Activated naive CD4-positive, alpha-beta T cell treated with anti-CD3 and anti-CD28 coated beads, Interleukin-2, amount 50 U/mL, for 24 hours (primary cell): ENCODE results near the gene TMEM51.
"Not testable (repeated sequence)": the region's sequence is repeated elsewhere in the genome, so short reads cannot be mapped to it uniquely, and the experiment has no call there.

Source experiments
- H3K27ac Mint-ChIP-seq: one replicate; pipeline ENCODE4 v1.8.0; 2021; ENCODE audit warnings: mild to moderate bottlenecking, mixed read lengths
- H3K27me3 Mint-ChIP-seq: one replicate; pipeline ENCODE4 v1.8.0; 2021; ENCODE audit warnings: mixed read lengths
- H3K36me3 Mint-ChIP-seq: one replicate; pipeline ENCODE4 v1.8.0; 2021; ENCODE audit warnings: mixed read lengths
- H3K4me1 Mint-ChIP-seq: one replicate; pipeline ENCODE4 v1.8.0; 2021; ENCODE audit warnings: mixed read lengths
- H3K4me3 Mint-ChIP-seq: one replicate; pipeline ENCODE4 v1.8.0; 2021; ENCODE audit warnings: mild to moderate bottlenecking, mixed read lengths
- H3K9me3 Mint-ChIP-seq: one replicate; pipeline ENCODE4 v1.8.0; 2021; ENCODE audit warnings: mixed read lengths

TMEM51 gene

DNA sequence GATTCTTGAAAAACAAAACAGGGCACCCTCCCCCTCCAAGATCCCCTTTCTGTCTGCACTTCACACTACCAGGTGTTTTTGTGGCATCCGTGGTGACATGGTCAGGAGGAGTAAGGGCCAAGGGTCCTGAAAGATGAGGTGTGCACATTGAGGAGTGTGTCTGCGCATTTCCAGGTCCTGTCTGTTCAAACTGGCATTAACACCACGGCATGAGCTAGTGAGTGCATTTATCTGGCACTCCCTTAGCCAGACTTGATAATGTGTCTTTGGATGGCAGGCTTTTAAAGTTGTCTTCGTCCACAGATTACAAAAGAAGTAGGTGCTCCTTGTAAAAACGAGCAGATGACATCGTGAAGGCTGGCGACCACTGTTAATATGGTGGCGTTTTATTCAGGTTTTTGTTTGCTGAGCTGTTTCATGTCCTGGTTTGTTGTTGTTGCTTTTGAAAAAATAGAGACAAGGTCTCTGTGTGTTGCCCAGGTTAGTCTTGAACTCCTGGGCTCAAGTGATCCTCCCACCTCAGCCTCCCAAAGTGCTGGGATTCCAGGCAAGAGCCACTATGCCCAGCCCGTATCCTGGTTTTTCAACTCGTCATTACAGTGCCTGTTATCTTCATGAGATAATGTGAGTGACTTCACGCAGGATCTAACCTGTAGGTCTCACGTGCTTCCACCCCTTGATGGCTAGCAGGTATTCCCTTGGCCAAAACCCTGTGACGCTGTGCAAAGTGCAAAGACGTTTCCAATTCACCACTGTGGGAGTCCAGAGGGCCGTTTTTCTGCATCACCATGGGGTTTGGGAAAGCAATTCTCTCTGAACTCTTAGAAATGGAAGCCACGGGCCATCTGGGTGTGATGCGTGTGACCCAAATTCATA is 4.2 kb downstream of the TMEM51 start:
- Mint-ChIP-seq H3K27me3 (peaks cover 10% of the 10 kb centered on the region), H3K36me3 (no peaks in the 10 kb centered on the region), H3K4me1 (peaks cover 29% of the 10 kb centered on the region), H3K27ac (no peak overlapping the region), H3K4me3 (no peak overlapping the region), H3K9me3 (no peaks in the 10 kb centered on the region)

DNA sequence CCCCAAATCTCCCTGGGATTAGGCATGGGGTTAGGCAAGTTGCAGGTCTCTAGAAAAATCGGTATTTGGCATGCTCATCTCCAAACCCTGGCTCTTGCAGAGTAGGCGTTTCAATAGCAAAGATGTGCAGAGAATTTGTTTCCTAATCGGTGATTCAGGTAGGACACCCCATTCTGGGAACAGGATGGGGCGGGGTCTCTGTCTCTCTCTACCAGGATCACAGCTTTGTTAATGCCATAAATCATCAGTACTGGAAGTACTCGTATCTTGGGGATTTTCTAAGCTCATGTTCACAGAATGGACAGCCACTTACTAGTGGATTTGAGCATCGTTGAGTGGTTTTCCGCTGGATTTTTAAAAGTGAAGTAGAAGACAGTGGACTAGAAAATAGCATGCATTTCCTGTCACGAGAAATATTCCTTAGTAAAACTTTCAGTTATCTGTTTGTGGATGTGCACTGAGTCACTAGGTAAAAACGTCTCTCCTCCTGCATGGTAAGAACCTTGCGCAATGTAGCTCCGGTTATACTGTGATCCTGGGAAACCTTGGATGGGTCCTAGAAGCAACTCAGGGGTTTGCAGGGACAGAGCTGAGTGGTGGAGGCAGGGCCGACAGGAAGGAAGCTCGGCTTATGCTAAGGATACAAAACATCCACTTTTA is 5.1 kb downstream of the TMEM51 start:
- Mint-ChIP-seq H3K4me3 (no peak overlapping the region), H3K4me1 (peaks cover 29% of the 10 kb centered on the region), H3K27ac (no peak overlapping the region), H3K27me3 (peaks cover 10% of the 10 kb centered on the region), H3K9me3 (no peaks in the 10 kb centered on the region), H3K36me3 (no peaks in the 10 kb centered on the region)

DNA sequence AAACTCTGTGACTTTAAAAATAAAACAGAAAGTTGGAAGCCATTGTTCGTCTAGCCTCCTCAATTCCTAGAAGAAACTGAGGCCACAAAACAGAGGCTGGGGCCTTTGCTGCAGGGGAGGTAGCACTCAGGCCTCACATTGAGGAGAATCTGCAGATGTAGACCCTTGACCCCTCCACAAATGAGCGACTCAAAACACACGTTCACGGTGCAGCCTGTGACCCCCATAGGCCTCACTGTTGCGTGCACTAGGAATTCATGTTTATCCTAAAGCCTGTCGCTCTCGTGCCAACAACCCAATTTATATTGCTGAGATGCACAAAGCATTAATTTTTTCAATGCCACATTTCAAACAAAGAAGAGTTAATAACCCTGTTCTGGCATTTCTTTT is 5.6 kb downstream of the TMEM51 start:
- Mint-ChIP-seq H3K36me3 (no peaks in the 10 kb centered on the region), H3K27ac (no peak overlapping the region), H3K4me1 (peaks cover 27% of the 10 kb centered on the region), H3K27me3 (peaks cover 9% of the 10 kb centered on the region), H3K9me3 (no peaks in the 10 kb centered on the region), H3K4me3 (no peak overlapping the region)

DNA sequence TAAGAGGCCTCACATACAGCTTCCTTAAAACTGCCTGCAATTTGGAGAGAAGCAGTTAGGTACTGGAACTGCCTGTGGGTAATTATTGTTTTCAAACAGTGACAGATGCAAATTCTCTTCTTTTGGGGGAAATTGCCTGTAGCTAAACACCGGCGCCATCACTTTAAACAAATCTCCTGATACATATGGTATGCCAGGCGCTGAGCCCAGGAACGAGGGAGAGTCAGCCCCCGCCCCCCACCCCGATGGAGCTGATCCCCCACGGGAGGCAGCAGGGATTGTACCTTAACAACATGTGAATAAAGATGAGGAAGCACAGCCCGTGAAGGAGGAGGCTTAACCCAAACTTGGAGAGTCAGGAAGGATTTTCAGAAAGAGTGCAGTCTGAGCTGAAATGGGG is 7.1 kb downstream of the TMEM51 start:
- Mint-ChIP-seq H3K27me3 (peaks cover 6% of the 10 kb centered on the region), H3K27ac (no peak overlapping the region), H3K36me3 (no peaks in the 10 kb centered on the region), H3K4me1 (peaks cover 16% of the 10 kb centered on the region), H3K4me3 (no peak overlapping the region), H3K9me3 (no peaks in the 10 kb centered on the region)

DNA sequence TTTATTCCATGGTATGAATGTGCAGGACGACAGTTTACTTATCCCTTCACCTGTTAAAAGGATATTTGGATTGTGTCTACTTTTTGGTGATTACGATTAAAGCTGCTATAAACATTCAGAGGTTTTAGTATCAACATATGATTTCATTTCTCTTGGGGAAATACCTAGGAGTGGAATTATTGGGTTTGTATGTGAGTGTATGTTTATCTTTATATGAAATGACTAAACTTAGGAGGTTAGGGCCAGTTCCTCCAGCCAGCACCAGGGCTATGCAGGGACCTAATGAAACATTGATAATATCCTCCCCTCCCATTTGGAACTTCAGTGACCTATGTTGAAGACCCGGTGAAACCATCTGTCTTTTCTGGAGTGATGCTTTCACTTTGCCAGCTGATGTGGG is 13.8 kb downstream of the TMEM51 start:
- H3K4me3 Mint-ChIP-seq: no peak overlapping the region
- no peaks in the 10 kb centered on the region for H3K9me3 Mint-ChIP-seq
- H3K36me3 Mint-ChIP-seq: no peaks in the 10 kb centered on the region
- H3K27me3 Mint-ChIP-seq: peaks cover 2% of the 10 kb centered on the region
- peaks cover 3% of the 10 kb centered on the region for H3K4me1 Mint-ChIP-seq
- H3K27ac Mint-ChIP-seq: no peak overlapping the region

DNA sequence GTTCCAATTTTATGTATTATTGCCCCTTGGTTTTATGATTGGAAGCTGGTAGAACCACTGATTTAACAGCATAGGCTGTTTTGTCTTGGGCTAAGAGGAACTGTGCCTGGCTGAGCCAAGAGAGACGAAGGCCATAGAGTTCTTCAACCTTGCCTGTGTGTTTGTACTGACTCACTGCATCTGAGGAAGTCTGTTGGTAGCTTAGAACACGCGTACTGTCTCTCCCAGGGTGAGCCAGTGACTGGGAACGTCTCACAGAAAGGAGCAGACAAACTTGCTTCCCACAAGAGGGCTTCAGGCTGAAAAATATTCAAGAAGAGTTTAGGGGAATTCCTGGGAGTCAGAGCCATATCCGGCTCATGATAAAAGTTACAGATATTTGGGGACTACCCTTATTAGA is 14.9 kb downstream of the TMEM51 start:
- Mint-ChIP-seq H3K36me3 (no peaks in the 10 kb centered on the region), H3K27me3 (peaks cover 2% of the 10 kb centered on the region), H3K4me1 (peaks cover 6% of the 10 kb centered on the region), H3K4me3 (no peak overlapping the region), H3K27ac (no peak overlapping the region), H3K9me3 (no peaks in the 10 kb centered on the region)

DNA sequence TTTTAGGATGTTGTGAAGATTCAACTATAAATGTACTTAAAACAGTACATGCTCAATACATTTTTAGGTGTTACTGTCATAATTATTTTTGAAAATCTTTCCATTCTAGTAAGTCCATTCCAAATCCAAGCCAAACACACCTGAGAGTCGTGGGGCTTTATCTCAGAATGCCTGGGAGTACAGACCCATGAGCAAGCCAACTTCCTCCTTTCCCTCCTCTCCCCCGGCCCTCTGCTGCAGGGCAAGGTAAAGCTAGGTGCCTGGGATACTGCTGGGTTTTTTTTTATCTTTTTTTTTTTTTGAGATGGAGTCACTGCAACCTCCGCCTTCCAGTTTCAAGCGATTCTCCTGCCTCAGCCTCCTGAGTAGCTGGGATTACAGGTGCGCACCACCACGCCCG is 16.5 kb downstream of the TMEM51 start:
- Mint-ChIP-seq H3K27ac (no peak overlapping the region), H3K4me3 (no peak overlapping the region), H3K4me1 (peaks cover 21% of the 10 kb centered on the region), H3K9me3 (no peaks in the 10 kb centered on the region), H3K36me3 (no peaks in the 10 kb centered on the region), H3K27me3 (no peaks in the 10 kb centered on the region)

DNA sequence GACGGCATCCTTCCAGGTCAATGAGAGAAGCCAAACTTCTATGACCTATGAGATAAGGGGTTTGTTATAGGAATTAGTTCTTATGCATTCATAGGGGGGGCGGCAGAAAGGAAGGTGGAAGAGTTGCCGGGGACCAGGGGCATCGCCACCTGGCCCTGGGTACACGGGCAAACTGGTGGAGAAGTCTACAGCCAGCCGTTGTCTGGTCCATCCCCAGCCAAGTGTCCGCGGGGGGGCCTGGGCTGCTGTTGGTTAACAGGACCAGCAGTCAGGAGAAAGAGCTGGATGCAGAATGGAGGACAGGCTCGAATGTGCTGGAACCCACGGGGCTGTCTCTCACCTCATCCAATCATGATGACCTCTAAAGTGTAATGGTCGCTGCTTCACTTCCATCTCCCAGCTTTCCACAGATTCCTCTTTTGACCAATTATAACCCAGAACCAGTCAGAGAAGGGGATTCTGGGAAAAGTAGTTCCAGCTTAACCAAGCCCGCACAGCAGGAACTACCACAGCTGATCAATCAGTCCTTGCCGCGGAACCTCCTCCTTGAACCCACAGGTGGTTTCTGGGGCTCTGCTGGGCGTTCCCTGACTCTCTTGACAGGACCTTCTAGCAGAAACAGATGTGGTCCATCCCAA is 17.8 kb downstream of the TMEM51 start:
- H3K9me3 Mint-ChIP-seq: no peaks in the 10 kb centered on the region
- no peak overlapping the region for H3K27ac Mint-ChIP-seq
- H3K36me3 Mint-ChIP-seq: no peaks in the 10 kb centered on the region
- peaks cover 29% of the 10 kb centered on the region for H3K4me1 Mint-ChIP-seq
- no peaks in the 10 kb centered on the region for H3K27me3 Mint-ChIP-seq
- no peak overlapping the region for H3K4me3 Mint-ChIP-seq

DNA sequence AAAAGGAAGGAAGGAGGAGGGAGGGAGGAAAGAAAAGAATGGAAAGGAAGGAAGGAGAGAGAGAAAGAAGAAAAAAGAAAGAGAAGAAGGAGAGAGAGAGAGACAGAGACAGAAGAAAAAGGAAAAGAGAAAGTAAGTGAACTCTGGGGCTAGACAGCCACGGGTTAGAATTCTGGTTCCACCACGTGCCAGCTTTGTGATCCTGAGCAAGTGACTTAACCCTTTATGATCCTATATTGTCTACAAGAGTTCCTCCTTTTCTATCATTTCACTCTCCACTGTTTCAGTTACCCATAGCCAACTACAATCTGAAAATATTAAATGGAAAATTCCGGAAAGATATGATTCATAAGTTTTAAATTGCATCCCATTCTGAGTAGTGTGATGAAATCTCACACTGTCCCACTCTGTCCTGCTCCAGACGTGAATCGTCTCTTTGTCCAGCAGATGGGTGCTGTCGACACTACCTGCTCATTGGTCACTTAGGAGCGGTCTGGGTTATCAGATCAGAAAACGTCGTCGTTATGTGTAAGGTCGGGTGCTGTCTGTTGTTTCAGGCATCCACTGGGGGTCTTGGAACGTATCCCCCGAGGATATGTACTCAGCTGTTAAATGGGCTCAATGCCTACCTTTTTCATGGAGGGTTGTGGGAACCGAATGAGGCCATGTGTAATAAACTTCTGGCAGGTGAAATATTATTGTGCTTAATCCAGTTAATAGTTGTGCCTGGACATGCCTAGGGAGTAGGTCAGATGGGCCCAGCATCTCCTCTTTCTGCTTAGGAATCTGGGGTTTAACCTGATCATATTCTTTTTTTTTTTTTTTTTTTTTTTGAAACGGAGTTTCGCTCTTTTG is 19.1 kb downstream of the TMEM51 start:
- peaks cover 29% of the 10 kb centered on the region for H3K4me1 Mint-ChIP-seq

DNA sequence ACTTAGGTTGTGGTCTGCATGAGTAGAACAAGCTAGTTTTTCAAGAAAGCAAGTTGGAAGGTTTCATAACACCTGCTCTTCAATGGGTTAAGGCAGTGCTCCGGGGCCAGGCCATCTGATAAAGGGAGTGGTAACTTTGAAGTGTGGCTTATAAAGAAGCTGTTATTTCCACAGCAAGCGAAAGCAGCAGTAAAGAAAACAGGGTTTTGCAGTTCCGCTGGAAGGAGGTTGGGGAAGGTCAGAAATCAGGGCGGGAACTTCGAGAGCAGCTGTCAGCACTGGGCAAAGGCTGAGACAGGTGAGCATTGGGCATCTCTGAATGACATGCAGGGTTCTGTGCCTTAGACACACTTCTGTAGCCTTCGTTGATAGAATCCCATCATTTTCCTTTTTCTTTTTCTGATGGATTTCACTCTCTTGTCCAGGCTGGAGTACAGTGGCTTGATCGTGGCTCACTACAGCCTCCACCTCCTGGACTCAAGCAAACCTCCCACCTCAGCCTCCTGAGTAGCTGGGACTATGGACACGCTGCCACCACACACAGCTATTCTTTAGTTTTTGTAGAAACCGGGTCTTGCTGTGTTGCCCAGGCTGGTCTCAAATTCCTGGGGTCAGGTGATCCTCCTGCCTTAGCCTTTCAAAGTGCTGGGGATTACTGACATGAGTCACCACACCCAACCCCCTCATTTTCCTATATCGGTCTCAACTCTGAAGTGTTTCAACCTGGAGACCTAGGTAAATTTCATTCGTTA is 20.5 kb downstream of the TMEM51 start:
- H3K4me3 Mint-ChIP-seq: no peak overlapping the region
- H3K27me3 Mint-ChIP-seq: peaks cover 3% of the 10 kb centered on the region
- H3K27ac Mint-ChIP-seq: no peak overlapping the region
- no peaks in the 10 kb centered on the region for H3K9me3 Mint-ChIP-seq
- H3K4me1 Mint-ChIP-seq: peaks cover 29% of the 10 kb centered on the region
- peaks cover 2% of the 10 kb centered on the region for H3K36me3 Mint-ChIP-seq

More for the DNA sequence above, 19.1 kb downstream of the TMEM51 start:
- Mint-ChIP-seq H3K27ac (no peak overlapping the region), H3K27me3 (peaks cover 3% of the 10 kb centered on the region), H3K9me3 (no peaks in the 10 kb centered on the region), H3K36me3 (peaks cover 2% of the 10 kb centered on the region), H3K4me3 (no peak overlapping the region)

DNA sequence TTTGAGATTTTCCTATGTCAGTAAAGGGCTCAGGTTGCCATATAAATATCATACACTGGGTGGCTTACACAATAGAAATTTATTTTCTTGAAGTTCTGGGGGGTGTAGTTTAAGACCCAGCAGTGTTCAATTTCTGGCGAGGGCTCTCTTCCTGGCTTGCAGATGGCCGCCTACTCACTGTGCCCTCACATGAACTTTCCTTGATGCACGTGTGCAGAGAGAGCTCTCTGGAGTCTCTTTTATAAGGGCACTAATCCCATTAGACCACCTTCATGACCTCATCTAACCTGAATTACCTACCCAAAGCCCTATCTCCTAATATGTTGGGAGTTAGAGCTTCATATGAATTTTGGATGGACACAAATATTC is 21.1 kb downstream of the TMEM51 start:
- Mint-ChIP-seq H3K4me3 (no peak overlapping the region), H3K36me3 (peaks cover 2% of the 10 kb centered on the region), H3K4me1 (peaks cover 29% of the 10 kb centered on the region), H3K27ac (no peak overlapping the region), H3K9me3 (no peaks in the 10 kb centered on the region), H3K27me3 (peaks cover 3% of the 10 kb centered on the region)

DNA sequence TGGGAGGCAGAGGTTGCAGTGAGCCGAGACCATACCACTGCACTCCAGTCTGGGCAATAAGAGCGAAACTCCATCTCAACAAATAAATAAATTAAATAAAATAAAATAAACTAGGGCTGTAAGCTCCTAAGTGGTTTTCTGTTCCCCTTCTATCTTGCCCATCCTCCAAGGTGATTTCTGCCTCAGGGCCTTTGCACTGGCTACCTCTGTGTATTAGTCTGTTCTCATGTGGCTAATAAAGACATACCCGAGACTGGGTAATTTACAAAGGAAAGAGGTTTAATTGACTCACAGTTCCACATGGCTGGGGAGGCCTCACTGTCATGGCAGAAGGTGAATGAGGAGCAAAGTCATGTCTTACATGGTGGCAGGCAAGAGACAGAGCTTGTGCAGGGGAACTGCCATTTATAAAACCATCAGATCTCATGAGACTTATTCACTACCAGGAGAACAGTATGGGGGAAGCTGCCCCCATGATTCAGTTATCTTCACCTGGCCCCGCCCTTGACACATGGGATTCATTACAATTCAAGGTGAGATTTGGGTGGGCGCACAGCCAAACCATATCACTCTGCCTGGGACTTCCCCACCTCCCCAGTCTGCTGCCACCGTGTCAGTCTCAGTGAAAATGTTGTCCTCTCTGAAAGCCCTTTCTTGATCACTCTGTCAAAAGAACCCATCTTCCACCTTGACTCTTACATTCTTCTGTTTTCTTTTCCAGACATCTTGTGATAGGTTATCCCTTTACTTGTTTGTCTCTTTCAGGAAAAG is 22.0 kb downstream of the TMEM51 start:
- H3K9me3 Mint-ChIP-seq, H3K36me3 Mint-ChIP-seq, H3K4me3 Mint-ChIP-seq, H3K27me3 Mint-ChIP-seq: not testable (repeated sequence)
- H3K27ac Mint-ChIP-seq: peak overlapping the region; percentile 5
- peaks cover 29% of the 10 kb centered on the region for H3K4me1 Mint-ChIP-seq

DNA sequence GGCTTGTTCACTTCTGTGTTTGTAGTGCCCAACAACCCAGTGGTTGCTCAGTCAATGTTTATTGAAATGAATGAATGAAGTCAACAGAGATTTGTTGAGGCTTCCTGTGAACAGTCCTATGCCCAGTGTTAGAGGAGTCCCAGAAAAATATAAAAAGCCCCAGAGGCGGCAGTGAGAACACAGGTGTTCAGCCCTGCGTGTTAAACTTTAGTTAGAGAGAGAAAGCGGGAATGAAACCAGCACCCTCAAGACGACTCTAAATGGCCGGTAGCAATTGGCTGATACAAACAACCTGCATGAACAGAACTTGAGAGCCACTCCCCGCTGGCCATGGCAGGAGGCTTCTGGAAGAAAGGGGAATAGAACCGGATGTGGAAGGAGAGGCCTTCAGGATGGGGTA is 22.6 kb downstream of the TMEM51 start:
- no peak overlapping the region for H3K4me3 Mint-ChIP-seq
- peaks cover 29% of the 10 kb centered on the region for H3K4me1 Mint-ChIP-seq
- peaks cover 2% of the 10 kb centered on the region for H3K36me3 Mint-ChIP-seq
- no peak overlapping the region for H3K27ac Mint-ChIP-seq
- H3K27me3 Mint-ChIP-seq: peaks cover 3% of the 10 kb centered on the region
- H3K9me3 Mint-ChIP-seq: no peaks in the 10 kb centered on the region

DNA sequence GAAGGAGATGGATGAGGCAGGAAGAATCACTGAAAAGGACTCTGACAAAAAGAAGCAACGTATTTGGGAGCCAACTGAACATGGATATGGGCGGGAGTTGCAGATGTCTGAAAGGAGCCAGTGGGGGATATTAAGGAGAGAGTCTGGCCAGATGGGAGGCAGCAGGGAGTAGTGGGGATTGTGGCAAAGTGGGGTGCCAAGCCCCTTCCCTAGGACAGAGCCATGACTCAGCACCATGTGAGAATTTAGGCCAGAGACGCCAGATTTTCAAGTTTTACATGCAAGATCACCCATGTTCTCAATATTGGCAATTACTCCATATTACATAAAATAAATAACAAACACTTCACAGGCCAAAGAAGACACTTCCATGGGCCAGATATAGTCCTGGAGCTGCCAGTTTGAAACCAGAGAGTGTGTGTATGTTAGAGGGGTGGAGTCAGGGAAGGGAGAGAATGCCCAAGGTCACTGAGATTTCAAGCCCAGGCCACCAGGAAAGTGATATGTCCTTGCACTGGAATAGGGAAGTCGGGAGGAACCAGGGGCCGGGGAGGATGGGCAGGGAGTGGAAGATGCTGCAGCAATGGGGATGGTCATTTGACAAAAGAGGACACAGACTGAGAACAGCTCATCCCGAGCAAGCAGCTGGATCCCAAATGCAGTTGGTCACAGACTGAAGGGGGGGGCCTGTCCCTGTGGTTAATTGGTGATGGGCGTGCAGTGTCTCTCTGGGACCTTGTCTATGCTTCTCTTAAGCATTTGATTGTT is 23.5 kb downstream of the TMEM51 start:
- Mint-ChIP-seq H3K4me1 (peaks cover 27% of the 10 kb centered on the region), H3K27me3 (peaks cover 3% of the 10 kb centered on the region), H3K4me3 (no peak overlapping the region)

More for the DNA sequence above, 23.5 kb downstream of the TMEM51 start:
- peaks cover 2% of the 10 kb centered on the region for H3K36me3 Mint-ChIP-seq
- H3K9me3 Mint-ChIP-seq: no peaks in the 10 kb centered on the region
- no peak overlapping the region for H3K27ac Mint-ChIP-seq
